ENCODE data around the gene PHLDB1.

Gene PHLDB1

DNA sequence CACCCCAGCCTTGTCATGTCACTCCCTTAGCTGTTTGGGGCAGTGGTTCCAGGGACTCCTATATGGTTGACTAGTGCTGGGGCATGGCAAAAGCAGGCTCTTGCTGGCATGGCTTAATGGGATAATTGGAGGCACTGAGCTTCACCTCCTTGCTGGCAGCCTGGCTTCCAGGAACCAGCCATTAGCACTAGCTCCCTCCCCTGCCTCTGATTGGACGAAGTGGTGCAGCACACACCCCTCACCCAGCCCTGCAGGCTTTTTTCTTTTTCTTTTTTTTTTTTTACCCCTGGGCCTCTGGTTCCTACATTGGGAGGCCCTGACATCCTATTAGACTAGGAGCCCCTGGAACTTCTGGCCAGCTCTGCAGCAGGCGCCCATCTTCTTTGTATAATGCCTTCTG is 18.6 kb downstream of the PHLDB1 start:
- DNase-seq (ENCODE audit: insufficient read length, low spot score) (no peak), FAIRE-seq (no peak)
- TF ChIP-seq, protein P1, sequence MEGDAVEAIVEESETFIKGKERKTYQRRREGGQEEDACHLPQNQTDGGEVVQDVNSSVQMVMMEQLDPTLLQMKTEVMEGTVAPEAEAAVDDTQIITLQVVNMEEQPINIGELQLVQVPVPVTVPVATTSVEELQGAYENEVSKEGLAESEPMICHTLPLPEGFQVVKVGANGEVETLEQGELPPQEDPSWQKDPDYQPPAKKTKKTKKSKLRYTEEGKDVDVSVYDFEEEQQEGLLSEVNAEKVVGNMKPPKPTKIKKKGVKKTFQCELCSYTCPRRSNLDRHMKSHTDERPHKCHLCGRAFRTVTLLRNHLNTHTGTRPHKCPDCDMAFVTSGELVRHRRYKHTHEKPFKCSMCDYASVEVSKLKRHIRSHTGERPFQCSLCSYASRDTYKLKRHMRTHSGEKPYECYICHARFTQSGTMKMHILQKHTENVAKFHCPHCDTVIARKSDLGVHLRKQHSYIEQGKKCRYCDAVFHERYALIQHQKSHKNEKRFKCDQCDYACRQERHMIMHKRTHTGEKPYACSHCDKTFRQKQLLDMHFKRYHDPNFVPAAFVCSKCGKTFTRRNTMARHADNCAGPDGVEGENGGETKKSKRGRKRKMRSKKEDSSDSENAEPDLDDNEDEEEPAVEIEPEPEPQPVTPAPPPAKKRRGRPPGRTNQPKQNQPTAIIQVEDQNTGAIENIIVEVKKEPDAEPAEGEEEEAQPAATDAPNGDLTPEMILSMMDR (IDR thresholded peaks at IDR 0.05; ENCODE audit: insufficient read depth, missing control alignments) = no peak

DNA sequence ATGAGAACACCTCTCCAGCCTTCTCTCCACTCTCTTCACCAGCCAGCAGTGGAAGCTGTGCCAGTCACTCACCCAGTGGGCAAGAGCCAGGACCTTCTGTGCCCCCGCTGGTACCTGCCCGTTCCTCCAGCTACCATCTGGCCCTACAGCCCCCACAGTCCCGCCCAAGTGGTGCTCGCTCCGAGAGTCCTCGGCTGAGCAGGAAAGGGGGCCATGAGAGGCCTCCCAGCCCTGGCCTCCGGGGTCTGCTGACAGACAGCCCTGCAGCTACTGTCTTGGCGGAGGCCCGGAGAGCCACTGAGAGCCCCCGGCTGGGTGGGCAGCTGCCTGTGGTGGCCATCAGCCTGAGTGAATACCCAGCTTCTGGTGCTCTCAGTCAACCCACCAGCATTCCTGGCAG is 20.2 kb downstream of the PHLDB1 start:
- TF ChIP-seq, protein P1 (IDR thresholded peaks at IDR 0.05; ENCODE audit: insufficient read depth, missing control alignments) = no peak
- no peak for FAIRE-seq
- DNase-seq (ENCODE audit: insufficient read length, low spot score) = no peak

DNA sequence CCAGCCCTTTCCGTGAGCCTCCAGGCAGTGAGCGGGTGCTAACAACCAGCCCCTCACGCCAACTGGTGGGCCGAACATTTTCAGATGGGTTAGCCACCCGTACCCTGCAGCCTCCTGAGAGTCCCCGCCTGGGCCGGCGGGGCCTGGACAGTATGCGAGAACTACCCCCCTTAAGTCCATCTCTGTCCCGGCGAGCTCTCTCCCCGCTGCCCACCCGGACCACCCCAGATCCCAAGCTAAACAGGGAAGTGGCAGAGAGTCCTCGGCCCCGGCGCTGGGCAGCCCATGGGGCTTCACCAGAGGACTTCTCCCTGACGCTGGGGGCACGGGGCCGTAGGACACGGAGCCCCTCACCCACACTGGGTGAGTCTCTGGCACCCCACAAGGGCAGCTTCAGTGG is 20.6 kb downstream of the PHLDB1 start:
- DNase-seq (ENCODE audit: insufficient read length, low spot score) (no peak), FAIRE-seq (no peak)
- TF ChIP-seq, protein P1 (IDR thresholded peaks at IDR 0.05; ENCODE audit: insufficient read depth, missing control alignments) = no peak

DNA sequence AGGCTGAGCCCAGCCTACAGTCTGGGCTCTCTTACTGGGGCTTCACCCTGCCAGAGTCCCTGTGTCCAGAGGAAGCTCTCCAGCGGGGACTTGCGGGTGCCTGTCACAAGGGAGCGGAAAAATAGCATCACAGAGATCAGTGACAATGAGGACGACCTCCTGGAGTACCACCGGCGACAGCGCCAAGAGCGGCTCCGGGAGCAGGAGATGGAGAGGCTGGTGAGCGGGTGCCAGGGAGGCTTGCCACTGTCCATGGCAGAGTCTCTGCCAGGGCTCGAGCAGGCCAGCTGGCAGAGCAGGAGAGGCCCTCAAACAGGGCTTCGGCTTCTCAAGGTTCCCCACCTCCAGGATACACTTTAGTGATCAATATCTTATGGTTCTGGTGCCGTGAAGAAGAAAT is 21.0 kb downstream of the PHLDB1 start:
- TF ChIP-seq, protein P1 (IDR thresholded peaks at IDR 0.05; ENCODE audit: insufficient read depth, missing control alignments) = no peak
- FAIRE-seq = no peak
- DNase-seq (ENCODE audit: insufficient read length, low spot score) = no peak

DNA sequence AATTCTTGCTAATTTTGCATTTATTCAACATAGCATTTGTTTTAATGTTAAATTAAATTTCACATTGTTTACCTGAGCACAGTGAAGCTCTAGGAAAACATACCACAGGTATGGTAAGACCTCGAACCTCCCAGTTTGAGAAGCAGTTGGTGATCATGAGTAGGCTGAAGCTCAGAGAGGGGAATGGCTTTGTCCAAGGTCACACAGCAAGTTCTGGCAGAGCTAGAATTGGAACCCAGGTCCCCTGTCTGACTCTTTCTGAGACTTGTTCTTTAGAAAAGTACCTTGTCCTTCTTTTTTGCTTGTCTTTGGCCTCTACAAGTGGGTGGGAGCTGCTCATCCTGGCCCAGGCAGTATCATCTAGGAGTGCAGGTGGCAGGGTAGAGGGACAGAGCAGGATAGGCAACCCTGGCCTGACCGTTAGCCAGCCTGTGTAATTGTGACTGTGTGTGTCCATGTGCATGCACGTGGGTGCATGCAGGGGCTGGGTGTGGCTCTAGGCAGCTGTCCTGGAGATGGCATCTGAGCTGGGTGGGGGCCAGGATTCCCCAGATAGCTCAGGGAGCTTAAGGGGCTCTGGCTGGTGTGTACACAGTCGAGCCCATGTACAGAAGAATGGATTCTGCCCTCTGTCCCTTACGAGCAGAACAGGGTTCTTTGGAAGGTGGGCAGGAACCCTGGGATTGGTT is 21.6 kb downstream of the PHLDB1 start:
- FAIRE-seq (no peak), DNase-seq (ENCODE audit: insufficient read length, low spot score) (no peak)
- TF ChIP-seq, protein P1 (IDR thresholded peaks at IDR 0.05; ENCODE audit: insufficient read depth, missing control alignments) = no peak

DNA sequence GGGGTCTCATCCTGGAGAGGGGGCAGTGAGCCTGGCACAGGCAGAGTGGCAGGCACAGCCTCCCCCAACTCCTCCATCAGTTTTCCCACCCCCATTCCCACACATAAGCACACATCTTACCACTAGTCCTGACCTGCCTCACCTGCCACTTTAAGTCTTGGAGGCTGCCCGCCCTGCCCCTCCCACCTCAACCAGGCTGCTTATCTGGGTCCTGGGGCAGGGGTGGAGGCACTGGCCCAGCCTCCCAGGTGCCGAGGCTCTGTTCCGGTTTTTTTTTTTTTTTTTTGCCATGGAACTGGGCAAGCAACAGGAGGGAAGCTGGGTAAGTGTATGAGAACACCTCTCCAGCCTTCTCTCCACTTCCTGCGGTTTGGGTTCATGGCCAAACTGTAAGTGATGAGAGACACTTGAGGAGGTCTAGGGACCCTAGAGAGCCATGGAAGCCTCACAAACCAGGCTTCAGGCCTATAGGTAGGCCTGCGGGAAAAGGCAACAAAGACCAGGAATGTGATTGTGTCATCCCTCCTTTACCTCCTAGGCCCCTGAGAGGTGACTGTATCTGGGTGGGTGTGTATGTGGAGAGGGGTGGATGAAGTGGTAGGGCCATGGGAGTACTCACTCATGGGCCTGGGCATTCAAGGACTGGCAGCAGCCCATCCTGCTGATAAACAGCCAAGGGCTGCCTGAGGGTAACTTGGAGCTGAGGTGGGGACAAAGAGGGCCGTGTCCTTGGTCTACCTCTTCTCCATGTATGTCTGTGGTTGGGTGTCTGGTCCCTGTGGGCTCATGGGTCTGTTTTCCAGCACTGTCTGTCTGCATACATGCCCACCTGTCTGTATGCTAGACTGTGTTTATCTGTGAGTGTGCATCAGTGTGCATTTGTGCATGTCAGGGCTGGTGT is 22.6 kb downstream of the PHLDB1 start:
- TF ChIP-seq, protein P1 (IDR thresholded peaks at IDR 0.05; ENCODE audit: insufficient read depth, missing control alignments) = no peak
- no peak for DNase-seq (ENCODE audit: insufficient read length, low spot score)
- FAIRE-seq = no peak
